OCI-LY7 (cell line): ENCODE data around the gene LILRB1. TPM values are rescaled to one million over a fixed set of nuclear protein-coding genes. Genes with fewer than 3 reads are reported as not detected.

Experiments used
- BruUV-seq: library from RNA; stranded (reverse); fragments of 400-500 nt; replicated peaks from 2 replicates; lab custom pipeline; 2021; lab: Mats Ljungman, UMichigan
- CTCF ChIA-PET: fragments of 300-600 bp; sonication (Branson Sonifier 250); formaldehyde crosslinking; loops from one replicate; lab custom pipeline; 2022; ENCODE audit warnings: antibody characterized with exemption; ENCODE audit not compliant: unreplicated experiment; lab: Charles Lee
- POLR2A ChIA-PET: fragments of 300-600 bp; sonication (Branson Sonifier 250); formaldehyde crosslinking; loops from one replicate; lab custom pipeline; 2022; ENCODE audit warnings: antibody characterized with exemption; lab: Charles Lee
- DNase-seq: peaks from one replicate; pipeline ENCODE4 v3.0.0-alpha.2; 2015; ENCODE audit warnings: low spot score
- H2AFZ ChIP-seq: fragments of 200-600 bp; sonication (generic), shearing (Covaris generic); 2 replicates; pipeline ENCODE4 v1.6.1; 2014; ENCODE audit warnings: mild to moderate bottlenecking, antibody characterized with exemption, low read length, moderate library complexity
- H3K27ac ChIP-seq: fragments of 200-600 bp; sonication (generic); 2 replicates; pipeline ENCODE4 v1.5.1; 2014; ENCODE audit warnings: mixed run types, low read depth, mild to moderate bottlenecking, moderate library complexity, low read length, inconsistent platforms; ENCODE audit not compliant: poor library complexity, severe bottlenecking
- H3K36me3 ChIP-seq: fragments of 200-600 bp; sonication (generic); 2 replicates; pipeline ENCODE4 v1.6.1; 2014; ENCODE audit warnings: mild to moderate bottlenecking, antibody characterized with exemption, low read length, moderate library complexity, mixed read lengths; ENCODE audit not compliant: insufficient read depth
- H3K4me1 ChIP-seq: fragments of 200-600 bp; sonication (generic); 2 replicates; pipeline ENCODE4 v1.5.1; 2014; ENCODE audit warnings: mild to moderate bottlenecking, low read length; ENCODE audit not compliant: insufficient read depth, poor library complexity, severe bottlenecking
- H3K4me2 ChIP-seq: fragments of 200-600 bp; sonication (generic); 2 replicates; pipeline ENCODE4 v1.6.1; 2014; ENCODE audit warnings: mild to moderate bottlenecking, low read length
- H3K4me3 ChIP-seq: fragments of 200-600 bp; sonication (generic); 2 replicates; pipeline ENCODE4 v1.5.1; 2014; ENCODE audit warnings: mild to moderate bottlenecking, low read depth, low read length; ENCODE audit not compliant: poor library complexity, severe bottlenecking
- H3K79me2 ChIP-seq: fragments of 200-600 bp; sonication (generic); 2 replicates; pipeline ENCODE4 v1.6.1; 2016; ENCODE audit warnings: low read depth, mild to moderate bottlenecking, low read length, moderate library complexity, mixed read lengths; ENCODE audit not compliant: insufficient read depth
- H3K9me2 ChIP-seq: fragments of 200-600 bp; sonication (generic); 2 replicates; pipeline ENCODE4 v1.6.1; 2016; ENCODE audit warnings: mild to moderate bottlenecking, low read length, mixed read lengths; ENCODE audit not compliant: insufficient read depth
- H3K9me3 ChIP-seq: fragments of 200-600 bp; sonication (generic); 2 replicates; pipeline ENCODE4 v1.6.1; 2014; ENCODE audit warnings: mild to moderate bottlenecking, mixed run types, low read length, mixed read lengths
- H4K20me1 ChIP-seq: fragments of 200-600 bp; sonication (generic); 2 replicates; pipeline ENCODE4 v1.6.1; 2014; ENCODE audit warnings: mild to moderate bottlenecking, antibody characterized with exemption, low read length, moderate library complexity, mixed read lengths; ENCODE audit not compliant: insufficient read depth
- EZH2phosphoT487 ChIP-seq: fragments of 200-600 bp; sonication (generic); IDR thresholded peaks from 2 replicates; pipeline ENCODE4 v1.6.1; 2018; ENCODE audit warnings: low read depth, borderline replicate concordance, mild to moderate bottlenecking, mixed run types, antibody characterized with exemption, low read length, moderate library complexity, mixed read lengths
- intact Hi-C: fragments of 100-400 bp; cut with micrococcal nuclease; formaldehyde crosslinking; loops from one replicate; pipeline ENCODE4 v1.10.0; 2022; ENCODE audit not compliant: unreplicated experiment
- total RNA-seq, 2 experiments: library from RNA; depleted of rRNA in 1 of 2; stranded (reverse); fragments of >200 nt in 1 of 2; shearing (Covaris generic) in 1 of 2; gene quantifications; 2 replicates each; pipeline ENCODE4 v1.2.3, GENCODE V29; 2014 to 2022
- TF ChIP-seq, protein P1 (sequence below): fragments of 200-600 bp; sonication (generic); conservative IDR thresholded peaks from 2 replicates; pipeline ENCODE4 v1.5.1; 2014; ENCODE audit warnings: mild to moderate bottlenecking, antibody characterized with exemption, low read length, moderate library complexity, mixed read lengths

Gene LILRB1
- total RNA-seq, 2 experiments from 2014 or later, result 4.5 TPM; not detected in 1

DNA sequence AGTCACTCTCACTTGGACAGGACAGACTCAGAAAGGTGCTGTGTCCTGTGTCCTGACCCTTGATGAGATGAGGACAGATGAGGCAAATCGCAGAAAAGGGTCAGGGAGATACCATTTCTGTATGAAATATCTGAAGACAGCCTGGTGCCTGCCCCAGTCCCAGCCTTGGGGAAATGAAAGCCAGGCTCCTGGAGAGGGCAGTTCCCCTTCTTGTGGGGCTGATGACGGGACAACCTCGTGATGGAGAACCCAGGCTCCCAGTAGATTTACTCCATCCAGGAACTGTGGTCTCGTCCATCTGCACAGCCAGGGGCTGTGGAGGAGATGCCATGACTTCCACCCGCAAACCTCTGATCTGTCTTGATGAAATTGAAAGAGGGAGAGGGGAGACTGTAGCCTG, 13.8 kb downstream of the LILRB1 start:
- H3K9me2 ChIP-seq, result no peaks in the 10 kb centered on the region
- POLR2A ChIA-PET, result no interaction called here
- no peak overlapping the region for H2AFZ ChIP-seq
- H4K20me1 ChIP-seq, result no peaks in the 10 kb centered on the region
- BruUV-seq, result no TSS peak
- no peak for DNase-seq
- CTCF ChIA-PET, result no interaction called here
- TF ChIP-seq, protein P1, sequence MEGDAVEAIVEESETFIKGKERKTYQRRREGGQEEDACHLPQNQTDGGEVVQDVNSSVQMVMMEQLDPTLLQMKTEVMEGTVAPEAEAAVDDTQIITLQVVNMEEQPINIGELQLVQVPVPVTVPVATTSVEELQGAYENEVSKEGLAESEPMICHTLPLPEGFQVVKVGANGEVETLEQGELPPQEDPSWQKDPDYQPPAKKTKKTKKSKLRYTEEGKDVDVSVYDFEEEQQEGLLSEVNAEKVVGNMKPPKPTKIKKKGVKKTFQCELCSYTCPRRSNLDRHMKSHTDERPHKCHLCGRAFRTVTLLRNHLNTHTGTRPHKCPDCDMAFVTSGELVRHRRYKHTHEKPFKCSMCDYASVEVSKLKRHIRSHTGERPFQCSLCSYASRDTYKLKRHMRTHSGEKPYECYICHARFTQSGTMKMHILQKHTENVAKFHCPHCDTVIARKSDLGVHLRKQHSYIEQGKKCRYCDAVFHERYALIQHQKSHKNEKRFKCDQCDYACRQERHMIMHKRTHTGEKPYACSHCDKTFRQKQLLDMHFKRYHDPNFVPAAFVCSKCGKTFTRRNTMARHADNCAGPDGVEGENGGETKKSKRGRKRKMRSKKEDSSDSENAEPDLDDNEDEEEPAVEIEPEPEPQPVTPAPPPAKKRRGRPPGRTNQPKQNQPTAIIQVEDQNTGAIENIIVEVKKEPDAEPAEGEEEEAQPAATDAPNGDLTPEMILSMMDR, result no peak
- no peak for TF ChIP-seq EZH2phosphoT487
- H3K79me2 ChIP-seq, result no peaks in the 10 kb centered on the region
- no peaks in the 10 kb centered on the region for H3K4me1 ChIP-seq
- intact Hi-C loops, result no loop called here
- no peak overlapping the region for H3K4me2 ChIP-seq
- no peak overlapping the region for H3K27ac ChIP-seq
- H3K4me3 ChIP-seq, result no peak overlapping the region
- no peaks in the 10 kb centered on the region for H3K36me3 ChIP-seq
- no peaks in the 10 kb centered on the region for H3K9me3 ChIP-seq

DNA sequence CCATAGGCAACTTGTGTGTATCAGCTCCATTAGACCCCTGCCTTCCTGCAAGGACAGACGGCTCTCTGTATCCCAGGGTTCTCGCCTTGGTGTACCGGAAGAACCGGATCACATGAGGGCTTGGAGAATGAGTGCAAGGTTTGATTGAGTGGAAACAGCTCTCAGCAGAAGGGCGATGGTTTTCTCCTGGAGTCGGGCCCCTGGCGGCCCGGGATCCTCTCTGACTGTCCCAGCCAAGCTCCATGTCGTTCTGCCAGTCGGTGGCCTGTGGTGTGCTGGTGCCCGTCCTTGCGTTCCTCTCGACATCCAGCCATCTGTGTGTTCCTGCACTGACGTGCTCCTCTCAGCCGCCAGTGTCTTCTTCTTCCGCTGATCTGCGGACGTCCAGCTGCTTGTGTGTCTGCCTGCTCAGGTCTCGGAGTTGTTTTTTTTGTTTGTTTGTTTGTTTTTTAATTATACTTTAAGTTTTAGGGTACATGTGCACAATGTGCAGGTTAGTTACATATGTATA, 16.1 kb downstream of the LILRB1 start:
- Histone ChIP-seq H3K4me1 (no peaks in the 10 kb centered on the region), H2AFZ (no peak overlapping the region), H3K4me3 (no peak overlapping the region), H3K36me3 (no peaks in the 10 kb centered on the region), H3K9me3 (no peaks in the 10 kb centered on the region), H3K79me2 (no peaks in the 10 kb centered on the region), H3K9me2 (no peaks in the 10 kb centered on the region), H3K4me2 (no peak overlapping the region), H4K20me1 (no peaks in the 10 kb centered on the region), H3K27ac (no peak overlapping the region)
- no peak for DNase-seq
- ChIA-PET CTCF (no interaction called here), POLR2A (no interaction called here)
- TF ChIP-seq, protein P1, result no peak
- no peak for TF ChIP-seq EZH2phosphoT487
- intact Hi-C loops, result no loop called here
- no TSS peak for BruUV-seq

DNA sequence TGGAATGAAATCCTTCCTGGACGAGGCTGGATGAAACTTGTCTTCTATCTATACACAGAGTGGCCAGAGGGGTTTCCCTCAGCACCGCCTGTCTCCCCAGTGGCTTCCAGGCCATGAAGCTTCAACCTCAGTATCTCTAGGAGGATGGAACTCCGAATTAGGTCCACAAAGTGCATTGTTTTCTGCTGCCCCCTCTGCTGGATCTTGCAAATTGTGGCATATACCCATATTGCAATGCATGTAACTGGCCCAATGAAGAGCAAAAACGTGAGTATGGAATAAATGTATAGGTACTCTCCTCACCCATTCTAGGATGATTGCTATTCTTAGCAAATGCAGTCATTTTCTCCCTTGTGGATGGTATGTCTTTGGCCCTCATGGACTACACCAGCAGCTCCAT, 17.8 kb downstream of the LILRB1 start:
- TF ChIP-seq, protein P1, result peak; percentile 28; the same call in 1 of the 2 replicates
- no peak for TF ChIP-seq EZH2phosphoT487

More for the DNA sequence above, 17.8 kb downstream of the LILRB1 start:
- H2AFZ ChIP-seq, result no peak overlapping the region
- no peaks in the 10 kb centered on the region for H3K4me1 ChIP-seq
- no peaks in the 10 kb centered on the region for H3K9me3 ChIP-seq
- no peak for DNase-seq
- no TSS peak for BruUV-seq
- H3K36me3 ChIP-seq, result no peaks in the 10 kb centered on the region
- H3K4me2 ChIP-seq, result no peak overlapping the region
- CTCF ChIA-PET, result no interaction called here
- no peaks in the 10 kb centered on the region for H4K20me1 ChIP-seq
- intact Hi-C loops, result no loop called here
- no peak overlapping the region for H3K27ac ChIP-seq
- POLR2A ChIA-PET, result no interaction called here
- no peaks in the 10 kb centered on the region for H3K9me2 ChIP-seq
- no peak overlapping the region for H3K4me3 ChIP-seq
- no peaks in the 10 kb centered on the region for H3K79me2 ChIP-seq
